HG02763 (cell line): ENCODE data around the gene CRISPLD2.
"Not testable (repeated sequence)": the region's sequence is repeated elsewhere in the genome, so short reads cannot be mapped to it uniquely, and the experiment has no call there.

ENCODE experiments used
- ATAC-seq: cut with Tn5 transposase; IDR thresholded peaks from one replicate; pipeline ENCODE4 v1.9.1; 2021; ENCODE audit warnings: mild to moderate bottlenecking, moderate library complexity; ENCODE audit not compliant: unreplicated experiment

CRISPLD2 gene

DNA sequence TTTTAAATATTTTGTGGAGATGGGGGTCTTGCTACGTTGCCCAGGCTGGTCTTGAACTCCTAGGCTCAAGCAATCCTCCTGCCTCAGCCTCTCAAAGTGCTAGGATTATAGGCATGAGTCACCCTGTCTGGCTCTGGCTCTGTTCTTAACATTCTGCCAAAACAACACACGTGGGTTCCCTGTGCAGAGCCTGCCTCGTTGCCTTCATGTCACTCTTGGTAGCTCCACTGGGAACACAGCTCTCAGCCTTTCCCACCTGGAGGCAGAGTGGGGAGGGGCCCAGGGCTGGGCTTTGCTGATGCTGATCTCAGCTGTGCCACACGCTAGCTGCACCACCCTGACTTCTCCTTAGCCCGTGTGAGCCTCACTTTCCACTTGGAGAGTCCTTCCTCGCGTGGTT, 19.3 kb downstream of the CRISPLD2 start:
- ATAC-seq, result no peak

DNA sequence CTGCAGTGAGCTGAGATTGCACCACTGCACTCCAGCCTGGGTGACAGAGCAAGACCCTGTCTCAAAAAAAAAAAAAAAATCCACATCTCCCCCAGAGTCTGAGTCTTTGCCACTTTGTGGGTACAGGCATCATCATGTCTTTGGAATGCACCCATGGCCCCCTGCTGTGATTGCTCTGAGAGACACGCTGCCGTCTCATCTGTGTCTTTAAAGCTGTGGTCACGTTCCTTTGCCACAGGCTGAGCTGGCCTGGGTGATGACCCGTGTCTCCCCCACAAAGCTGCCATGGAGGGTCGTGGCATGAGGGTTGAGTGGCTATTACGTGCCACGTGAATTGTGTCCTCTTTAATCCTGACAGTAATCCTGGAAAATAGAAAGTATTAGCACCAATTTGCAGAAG, 20.2 kb downstream of the CRISPLD2 start:
- ATAC-seq, result no peak

DNA sequence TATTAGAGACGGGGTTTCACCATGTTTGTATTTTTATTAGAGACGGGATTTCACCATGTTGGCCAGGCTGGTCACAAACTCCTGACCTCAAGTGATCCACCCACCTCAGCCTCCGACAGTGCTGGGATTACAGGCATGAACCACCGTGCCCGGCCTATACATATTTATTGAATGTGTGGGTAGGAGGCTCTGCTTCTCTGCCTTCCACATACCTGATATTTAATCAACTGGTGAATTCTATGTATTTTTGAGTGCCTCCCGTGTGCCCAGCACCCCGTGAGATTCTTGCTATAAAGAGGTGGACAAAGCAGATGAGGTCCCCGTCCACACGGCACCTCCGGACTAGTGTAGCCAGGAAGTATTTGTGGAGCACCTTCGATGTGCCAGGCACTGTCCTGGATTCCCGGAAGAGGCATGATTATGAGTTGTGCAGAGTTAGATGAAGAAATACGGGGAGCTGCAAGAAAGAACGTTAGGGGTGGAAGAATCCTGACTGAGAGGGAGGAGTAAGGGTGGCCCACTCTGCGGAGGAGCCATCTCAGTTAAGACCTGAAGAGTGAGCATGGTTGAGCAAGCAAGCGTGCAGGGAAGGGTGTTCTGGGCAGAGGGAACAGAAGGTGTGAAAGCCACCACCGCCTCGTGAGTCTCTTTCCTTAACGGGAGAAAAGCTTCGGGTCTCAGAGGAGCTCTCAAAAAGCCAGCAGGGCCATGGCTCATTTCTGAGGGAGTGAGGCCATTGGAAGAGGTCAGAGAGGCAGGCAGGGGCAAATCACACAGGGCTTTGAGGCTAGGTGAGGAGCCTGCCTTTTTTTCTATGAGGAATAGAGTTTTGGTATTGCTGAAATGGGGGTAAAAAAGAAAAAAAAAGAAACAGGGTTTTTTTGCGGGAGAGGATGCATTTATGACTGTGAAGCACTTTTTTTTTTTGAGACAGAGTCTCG, 21.2 kb downstream of the CRISPLD2 start:
- ATAC-seq, result no peak

DNA sequence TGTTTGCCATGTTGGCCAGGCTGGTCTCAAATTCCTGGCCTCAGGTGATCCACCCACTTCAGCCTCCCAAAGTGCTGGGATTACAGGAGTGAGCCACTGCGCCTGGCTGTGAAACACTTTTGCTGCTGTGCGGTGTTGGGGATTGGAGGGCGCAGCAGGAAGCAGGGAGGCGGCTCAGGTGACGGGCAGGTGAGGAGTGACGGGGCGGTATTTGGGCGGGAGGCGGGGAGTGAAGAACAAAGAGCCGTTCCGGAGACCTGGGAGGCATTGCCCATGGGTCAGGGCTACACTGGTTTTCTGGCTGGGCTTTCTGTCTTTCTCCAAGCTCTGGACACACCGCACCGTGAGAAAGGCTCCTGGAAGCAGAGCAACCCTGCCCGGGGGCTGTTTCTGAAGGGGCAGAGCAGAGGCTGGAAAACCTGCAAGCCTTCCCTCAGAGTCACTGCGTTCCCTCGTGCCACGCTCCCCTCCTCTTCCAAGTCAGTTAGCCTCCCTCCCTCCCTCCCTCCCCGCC, 22.1 kb downstream of the CRISPLD2 start:
- ATAC-seq, result no peak

DNA sequence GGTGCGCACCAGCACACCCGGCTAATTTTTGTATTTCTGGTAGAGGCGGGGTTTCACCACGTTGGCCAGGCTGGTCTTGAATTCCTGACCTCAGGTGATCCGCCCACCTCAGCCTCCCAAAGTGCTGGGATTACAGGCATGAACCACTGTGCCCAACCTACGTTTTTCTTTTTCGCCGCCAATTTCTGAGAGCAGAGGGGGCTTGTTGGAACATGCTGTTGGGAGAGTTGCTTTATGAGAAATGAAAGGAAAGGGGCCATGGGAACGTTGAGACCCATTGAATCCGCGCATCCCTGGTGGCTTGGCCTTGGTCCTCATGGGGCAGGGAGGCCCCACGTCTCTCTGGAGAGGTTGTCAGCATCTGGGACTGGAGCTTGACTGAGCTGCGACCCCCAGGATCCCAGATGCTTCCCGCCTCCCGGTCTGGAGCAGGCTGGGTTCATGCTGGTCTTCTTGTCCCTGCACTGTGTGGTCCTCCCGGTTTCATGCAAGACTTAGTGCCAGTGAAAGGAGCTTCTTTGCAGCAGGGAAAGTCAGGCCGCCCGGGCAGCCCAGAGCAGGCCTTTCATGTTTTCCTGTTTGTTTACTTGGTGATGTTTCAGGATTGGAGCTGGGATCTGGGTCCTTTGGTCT, 22.8 kb downstream of the CRISPLD2 start:
- ATAC-seq, result no peak

DNA sequence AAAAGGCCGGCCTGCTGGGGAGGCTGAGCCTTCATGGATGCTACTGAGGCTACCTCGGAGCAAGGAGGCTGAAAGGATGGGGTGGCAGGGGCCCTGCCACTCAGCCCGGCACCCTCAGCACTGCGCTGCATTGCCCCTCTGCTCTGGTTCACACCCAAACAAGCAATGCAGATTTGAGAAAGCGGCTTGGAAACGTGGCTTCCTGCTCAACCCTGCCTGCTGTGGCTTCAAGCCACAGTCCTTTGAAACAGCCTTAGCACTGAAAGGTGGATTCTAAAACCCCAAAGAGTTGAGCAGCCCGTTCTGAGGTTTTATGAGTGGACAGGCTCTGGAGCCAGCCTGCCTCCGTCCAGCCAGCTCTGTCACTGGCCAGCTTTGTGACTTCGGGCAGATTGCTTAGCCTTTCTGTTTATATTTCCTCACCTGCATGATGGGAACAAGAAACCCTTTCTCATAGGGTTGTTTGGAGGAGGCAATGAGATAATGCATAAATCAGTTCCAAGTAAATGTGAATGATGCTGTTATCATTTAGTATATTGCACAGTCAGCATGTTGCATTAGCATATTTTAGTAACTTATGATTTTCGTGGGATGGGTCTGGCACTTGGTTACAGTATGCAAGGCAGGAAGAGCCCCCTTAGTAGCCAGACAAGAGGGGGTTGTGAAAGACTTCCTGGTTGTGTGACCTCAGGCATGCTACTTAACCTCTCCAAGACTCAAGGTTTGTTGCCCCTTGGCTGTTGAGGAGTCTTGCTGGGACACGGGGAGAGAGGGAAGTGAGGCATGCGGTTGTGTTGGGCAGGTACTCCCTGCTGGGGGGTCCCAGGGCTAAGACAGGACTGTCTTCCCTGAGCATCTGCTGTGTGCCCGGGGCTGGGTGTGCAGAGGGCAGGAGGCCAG, 23.6 kb downstream of the CRISPLD2 start:
- no peak for ATAC-seq

DNA sequence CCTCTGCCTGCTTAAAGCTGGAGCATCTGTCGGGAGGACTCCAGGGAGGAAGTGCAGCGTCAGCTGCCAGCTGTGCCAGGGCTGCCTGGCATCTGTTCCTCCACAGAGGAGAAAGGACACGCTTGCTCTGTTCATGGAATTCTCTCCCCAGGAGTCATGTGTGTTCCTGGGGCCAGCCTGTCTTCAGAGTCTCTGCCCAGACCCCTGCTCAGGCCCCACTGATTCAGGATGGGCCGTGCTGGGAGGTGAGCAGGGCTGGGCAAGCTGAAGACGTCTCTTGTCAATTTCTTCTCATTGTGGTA, 24.2 kb downstream of the CRISPLD2 start:
- ATAC-seq, result no peak

DNA sequence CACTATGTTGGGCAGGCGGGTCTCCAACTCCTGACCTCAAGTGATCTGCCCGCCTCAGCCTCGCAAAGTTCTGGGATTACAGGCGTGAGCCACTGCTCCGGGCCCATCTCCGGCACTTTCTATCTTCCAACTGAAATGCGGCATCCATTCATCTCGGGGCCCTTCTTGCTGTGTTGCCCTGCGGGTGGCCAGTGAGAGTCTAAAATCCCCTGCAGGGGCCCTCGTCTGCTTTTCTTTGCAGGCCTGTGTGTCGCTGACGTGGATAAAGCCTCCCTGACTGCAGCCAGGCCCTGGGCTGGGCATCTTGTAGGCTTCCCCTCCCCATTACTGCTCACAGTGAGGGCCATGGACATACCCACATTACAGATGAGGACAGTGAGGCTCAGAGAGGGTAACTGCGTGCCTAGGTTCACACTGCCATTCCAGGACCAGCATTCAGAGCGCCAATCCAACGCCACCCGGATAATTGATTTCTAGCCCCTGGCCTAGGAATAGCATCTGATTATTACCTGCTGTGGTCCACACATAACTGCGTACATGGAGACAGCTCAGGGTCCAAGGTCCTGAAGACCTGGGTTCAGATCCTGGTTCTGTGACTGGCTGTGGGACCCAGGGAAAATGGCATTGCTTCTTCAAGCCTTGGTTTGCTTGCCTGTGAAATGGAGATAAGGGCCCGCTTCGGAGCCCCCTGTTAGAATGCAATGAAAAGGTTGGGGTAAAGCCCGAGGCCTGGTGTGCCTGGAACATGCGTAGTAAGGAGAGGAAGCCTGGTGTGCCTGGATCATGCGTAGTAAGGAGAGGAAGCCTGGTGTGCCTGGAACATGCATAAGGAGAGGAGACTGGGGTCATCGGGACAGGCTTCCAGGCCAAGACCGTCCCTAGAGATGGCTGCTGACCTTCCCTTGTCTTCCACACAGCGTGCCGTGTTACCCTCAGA, 25.0 kb downstream of the CRISPLD2 start:
- no peak for ATAC-seq

DNA sequence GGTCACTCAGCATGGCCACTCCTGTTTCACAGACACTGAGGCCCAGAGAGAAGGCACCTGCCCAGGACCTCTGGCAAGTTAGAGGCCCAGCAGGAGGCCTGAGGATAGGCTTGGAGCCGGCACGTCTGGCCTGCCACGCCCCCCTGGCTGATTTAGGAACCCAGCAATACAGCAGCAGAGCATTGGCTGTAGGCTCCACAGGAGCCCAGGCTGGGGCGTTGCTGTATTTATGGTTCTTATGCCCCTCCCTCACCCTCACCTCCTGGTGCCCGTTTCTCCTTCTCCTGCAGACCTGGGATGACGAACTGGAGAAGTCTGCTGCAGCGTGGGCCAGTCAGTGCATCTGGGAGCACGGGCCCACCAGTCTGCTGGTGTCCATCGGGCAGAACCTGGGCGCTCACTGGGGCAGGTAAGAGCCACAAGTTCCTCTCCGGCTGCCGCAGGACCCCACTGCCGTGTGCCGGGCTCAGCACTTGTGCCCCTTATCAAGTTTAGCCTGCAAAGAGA, 25.8 kb downstream of the CRISPLD2 start:
- no peak for ATAC-seq

DNA sequence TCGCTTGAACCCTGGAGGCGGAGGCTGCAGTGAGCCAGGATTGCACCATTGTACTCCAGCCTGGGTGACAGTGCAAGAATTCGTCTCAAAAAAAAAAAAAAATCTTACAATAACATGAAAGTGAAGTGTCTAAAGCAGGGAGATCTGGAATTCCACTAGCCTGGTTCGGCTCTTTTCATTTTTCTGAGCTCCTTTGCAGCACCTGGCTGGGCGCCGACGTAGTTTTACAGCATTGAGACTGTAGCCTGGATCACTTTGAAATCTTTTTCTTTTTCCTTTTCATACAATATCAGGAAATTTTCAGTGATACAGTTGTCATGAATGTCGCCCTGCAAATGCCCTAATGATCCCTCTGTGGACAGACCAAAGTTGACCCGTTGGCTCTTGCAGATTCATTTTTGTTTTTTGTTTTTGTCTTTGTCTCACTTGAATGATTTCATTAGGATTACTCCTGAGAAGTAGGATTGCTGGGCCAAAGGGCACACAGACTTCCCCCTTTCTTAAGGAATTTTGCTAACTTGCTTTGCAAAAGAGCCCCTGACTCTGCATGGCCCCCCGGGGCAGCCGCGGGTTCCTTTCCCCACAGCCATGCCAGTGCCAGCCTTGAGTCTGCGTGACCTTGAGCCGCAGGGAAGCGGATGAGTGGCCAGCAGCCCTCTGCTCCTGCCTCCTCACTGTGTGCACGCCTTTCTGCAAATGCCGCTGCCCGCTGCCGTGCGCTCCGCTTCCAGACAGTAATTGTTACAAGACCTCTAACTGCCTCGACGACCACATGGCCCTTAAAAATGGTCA, 28.0 kb downstream of the CRISPLD2 start:
- no peak for ATAC-seq

DNA sequence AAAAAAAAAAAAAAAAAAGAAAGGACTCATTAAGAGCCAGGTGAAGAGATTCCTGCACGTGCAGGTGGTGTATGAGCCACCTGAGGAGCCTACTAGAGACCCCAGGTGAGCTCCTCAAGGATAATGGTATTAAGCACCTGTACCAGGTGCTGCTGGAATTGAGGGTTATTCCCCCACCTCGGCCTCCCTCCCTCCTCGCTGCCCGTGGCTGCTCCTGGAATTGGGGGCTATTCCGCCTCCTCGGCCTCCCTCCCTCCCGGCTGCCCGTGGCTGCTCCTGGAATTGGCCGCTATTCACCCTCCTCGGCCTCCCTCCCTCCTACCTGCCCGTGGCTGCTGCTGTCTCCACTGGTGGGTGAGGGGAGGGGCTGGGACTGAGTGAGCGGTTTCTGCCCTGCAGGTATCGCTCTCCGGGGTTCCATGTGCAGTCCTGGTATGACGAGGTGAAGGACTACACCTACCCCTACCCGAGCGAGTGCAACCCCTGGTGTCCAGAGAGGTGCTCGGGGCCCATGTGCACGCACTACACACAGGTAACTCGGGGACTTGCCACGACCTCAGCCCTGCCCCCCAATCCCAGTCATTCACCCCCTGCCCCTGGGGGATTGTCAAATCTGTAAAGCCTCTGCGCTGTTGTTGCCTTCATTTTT, 29.3 kb downstream of the CRISPLD2 start:
- ATAC-seq, result no peak

DNA sequence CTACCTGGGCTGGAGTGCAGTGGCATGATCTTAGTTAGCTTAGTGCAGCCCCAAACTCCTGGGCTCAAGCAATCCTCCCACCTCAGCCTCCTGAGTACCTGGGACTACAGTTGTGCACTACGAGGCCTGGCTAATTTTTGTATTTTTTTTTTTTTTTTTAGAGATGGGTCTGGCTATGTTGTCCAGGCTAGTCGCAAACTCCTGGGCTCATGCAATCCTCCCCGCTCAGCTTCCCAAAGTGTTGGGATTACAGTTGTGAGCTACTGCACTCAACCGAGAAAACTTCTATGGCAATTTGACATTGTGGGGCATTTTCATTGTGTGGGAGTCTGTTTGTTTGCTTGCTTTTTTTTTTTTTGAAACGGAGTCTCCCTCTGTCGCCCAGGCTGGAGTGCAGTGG, 30.0 kb downstream of the CRISPLD2 start:
- ATAC-seq, result no peak

DNA sequence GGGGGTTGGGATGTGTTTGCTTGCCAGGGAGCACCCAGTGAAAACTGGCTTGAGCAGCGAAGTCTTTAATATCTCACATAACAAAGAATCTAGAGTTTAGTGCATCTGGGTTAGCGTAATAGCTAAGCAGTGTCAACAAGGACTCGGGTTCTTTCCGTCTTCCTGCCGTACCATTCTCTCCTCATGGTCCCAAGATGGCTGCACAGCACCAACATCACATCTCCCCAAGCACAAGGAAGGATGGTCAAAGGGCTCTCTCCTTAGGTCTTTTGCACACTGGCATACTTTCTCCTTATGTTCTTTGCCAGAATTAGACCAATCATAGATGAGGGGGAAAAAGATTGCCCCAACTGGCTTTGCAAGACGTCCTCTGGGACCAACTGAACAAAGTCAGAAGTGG, 30.9 kb downstream of the CRISPLD2 start:
- no peak for ATAC-seq

DNA sequence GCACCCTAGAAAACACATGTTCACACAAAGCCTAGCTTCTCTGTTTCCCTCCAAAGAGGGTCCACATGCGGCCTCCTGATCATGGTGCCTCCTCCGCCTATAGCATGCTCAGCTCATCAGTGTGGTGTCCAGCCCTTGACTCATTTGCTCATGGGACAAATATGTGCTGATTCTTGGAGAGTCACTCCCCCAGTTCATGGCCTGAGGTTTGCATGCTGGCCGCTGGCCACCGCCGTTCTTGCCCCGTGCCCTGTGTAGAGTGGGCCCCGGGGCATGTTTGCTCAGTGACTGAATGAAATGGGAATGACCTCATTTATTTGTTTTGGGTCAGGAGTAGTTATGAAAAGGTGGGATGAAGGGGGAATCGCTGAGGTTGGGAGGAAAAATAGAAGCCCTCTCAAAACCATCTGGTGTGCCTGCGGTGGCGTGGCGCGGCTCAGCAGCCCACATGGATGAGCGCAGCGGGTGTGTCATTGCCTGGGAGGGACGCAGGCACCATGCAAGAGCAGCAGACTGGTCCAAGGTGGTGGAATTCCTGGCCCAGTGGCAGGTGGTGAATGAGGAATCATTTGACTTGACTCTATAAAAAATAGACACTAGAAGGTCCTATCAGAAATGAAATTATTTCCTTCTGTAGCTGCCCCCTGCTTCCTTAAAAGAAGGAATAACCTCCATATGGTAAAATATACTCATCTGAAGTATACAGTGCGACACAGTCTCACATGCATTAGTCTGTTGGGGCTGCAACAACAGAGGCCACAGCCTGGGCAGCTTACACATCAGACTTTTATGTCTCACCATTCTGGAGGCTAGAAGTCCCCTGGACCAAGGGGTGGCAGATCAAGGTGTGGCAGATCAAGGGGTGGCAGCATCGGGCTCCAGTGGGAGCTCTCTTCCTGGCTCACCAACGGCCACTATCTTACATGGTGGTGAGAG, 31.7 kb downstream of the CRISPLD2 start:
- no peak for ATAC-seq

DNA sequence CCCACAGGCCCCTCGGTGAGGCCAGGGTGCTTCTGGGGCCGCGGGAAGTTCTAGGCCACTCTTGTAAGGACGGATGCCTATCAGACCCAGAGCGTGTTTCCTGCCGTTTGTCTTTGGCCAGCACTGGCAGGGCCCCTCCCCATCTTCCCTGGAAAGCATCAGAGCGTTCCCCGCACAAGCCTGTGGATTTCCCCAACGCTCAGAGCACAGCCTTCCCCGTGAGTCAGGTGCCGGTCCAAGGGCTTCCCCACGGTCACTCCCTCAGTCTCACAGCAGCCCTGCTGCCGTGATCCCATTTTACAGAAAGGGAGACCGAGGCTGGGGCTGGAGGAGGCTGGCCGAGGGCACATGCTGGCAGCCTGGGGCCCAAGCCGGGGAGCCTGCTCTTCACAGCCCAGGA, 33.7 kb downstream of the CRISPLD2 start:
- ATAC-seq, result no peak

DNA sequence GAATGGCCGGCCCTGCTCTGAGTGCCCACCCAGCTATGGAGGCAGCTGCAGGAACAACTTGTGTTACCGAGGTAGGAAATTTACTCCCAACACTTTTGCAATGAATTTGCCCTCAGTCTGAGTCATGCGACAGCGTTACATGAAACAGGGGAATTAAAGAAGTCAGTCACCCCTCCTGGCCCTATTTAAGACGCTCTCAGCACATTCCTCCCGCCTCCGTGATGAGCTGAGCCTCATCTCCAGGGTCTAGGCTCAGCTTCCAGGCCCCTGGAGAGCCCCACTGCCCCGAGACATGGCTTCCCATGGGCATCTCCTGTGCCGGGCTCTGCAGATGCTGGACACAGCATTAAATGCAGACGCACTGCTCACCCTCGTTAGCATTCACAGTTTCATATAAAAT, 35.0 kb downstream of the CRISPLD2 start:
- ATAC-seq, result no peak

DNA sequence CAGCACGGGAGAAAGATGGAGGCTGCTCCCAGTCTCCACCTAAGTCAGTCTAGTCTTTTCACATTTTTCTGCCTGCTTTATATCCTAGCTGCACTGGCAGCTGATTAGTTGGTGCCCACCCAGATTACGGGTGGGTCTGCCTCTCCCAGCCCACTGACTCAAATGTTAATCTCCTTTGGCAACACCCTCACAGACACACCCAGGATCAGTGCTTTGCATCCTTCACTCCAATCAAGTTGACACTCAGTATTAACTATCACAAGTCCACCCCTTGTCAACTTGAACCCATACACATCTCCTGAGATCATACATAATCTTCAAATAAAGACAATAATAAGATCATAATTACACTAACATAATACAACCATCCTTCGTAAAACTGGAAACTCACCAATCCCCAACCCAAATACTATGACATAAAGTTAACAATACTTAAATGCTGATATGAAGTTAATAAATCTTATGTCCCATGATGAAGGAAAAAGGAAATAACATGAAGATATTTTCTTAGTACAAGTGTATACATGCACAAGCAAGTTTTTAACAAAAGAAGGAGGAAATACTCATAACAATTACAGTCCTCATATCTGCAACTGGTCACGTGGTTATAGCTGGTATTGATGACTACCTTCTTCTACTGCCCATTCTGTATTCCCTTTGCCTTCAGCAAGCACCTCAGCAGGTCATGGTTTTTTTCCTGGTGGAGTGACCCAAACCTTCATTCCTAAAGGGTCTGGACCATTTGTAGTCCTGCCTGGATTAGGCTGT, 35.8 kb downstream of the CRISPLD2 start:
- not testable (repeated sequence) for ATAC-seq
